GM21529 (cell line): Measurements from ENCODE around the gene FBXO27.
"Not testable (repeated sequence)": the region's sequence is repeated elsewhere in the genome, so short reads cannot be mapped to it uniquely, and the experiment has no call there.

Source experiments
- ATAC-seq: cut with Tn5 transposase; IDR thresholded peaks from one replicate; pipeline ENCODE4 v1.9.1; 2021; ENCODE audit not compliant: unreplicated experiment

Gene FBXO27

GRCh38 chr19:38989066-38989605, 43.2 kb downstream of the FBXO27 start:
- ATAC-seq = no peak

GRCh38 chr19:38988627-38989026, 43.7 kb downstream of the FBXO27 start:
- not testable (repeated sequence) for ATAC-seq

GRCh38 chr19:38987745-38988144, 44.6 kb downstream of the FBXO27 start:
- ATAC-seq = not testable (repeated sequence)

GRCh38 chr19:38985262-38985661, 47.1 kb downstream of the FBXO27 start:
- no peak for ATAC-seq

- no peak for ATAC-seq
Measured at GRCh38 chr19:38980583-38981374, 51.6 kb downstream of the FBXO27 start.

GRCh38 chr19:38979812-38980211, 52.5 kb downstream of the FBXO27 start:
- ATAC-seq = no peak

- no peak for ATAC-seq
Measured at GRCh38 chr19:38978326-38978689, 54.0 kb downstream of the FBXO27 start.

GRCh38 chr19:38977445-38978325, 54.7 kb downstream of the FBXO27 start:
- ATAC-seq = peak; percentile 86

GRCh38 chr19:38975861-38976271, 56.5 kb downstream of the FBXO27 start:
- ATAC-seq = no peak

GRCh38 chr19:38975214-38975860, 57.0 kb downstream of the FBXO27 start, which contains the start of gene FBXO17:
FBXO17 (minus strand) TSS chr19:38975742; CDS start chr19:38950319, 25,423 bp downstream.
- no peak for ATAC-seq

- no peak for ATAC-seq
Measured at GRCh38 chr19:38974624-38975213, 57.6 kb downstream of the FBXO27 start.
